ENCODE measurements around the gene UCK2.

UCK2 gene

DNA sequence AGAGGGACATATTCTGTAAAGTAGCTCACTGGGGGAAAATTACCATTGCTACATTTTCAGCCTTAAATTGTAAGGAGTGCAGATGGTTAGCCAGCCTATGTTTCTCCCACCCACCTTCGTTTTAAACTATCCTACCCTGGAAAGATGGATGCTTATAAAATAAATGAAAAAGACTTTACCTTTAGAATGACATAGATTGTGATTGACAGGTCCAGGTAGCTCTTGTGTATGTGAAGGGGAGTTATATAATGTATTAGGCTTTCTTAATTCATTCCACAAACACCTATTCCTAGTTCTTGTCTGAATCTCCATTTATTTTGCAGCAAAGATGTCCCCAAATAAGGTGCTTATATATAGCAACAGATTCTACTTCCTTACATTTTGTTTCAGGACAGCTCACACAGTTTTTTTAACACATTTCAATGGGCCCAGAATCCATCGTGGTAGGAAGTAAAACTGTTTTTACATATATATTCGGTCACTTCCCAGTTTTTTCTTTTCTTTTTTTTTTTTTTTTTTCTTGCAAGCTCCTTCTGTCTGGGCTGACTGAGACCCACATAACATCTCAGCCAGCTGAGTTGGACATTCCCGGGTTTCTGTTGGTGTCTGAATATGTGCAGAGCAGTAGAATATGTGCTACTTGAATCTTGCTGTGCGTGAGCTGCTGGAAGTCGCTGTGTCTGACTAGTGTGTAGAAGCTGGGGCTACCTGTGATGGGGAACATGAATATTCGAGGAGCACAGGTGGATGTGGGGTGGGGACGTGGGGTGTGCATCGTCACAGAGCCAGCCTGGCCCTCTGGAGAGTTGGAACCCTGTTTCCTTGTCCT lies 27.8 kb downstream of the UCK2 start:
- no peak for DNase-seq (ENCODE audit: low read depth in 2 of 2)

DNA sequence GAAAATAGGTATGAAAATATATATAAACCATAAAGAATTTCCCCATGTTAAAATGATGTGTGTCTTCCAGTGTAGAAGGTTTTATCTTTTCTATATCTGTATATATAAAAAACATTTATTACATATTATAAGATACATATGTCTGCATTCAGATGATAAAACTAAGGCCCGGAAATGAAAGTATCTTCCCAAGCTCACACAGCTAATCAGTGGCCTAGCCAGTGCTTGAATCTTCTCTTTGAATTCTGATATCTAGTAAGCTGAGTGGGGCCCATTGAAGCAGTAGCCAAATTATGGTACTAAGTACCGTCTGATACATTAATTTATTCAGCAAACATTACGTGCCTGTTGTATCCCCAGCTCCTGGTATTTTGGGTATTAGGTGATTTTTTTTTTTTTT lies 28.6 kb downstream of the UCK2 start:
- DNase-seq (ENCODE audit: low read depth in 2 of 2): no peak

GRCh38 chr1:165856606-165857005 lies 29.2 kb downstream of the UCK2 start:
- no peak for DNase-seq (ENCODE audit: low read depth in 2 of 2)

GRCh38 chr1:165857046-165857801 lies 29.8 kb downstream of the UCK2 start:
- no peak for DNase-seq (ENCODE audit: low read depth in 2 of 2)

- DNase-seq (ENCODE audit: low read depth in 2 of 2): no peak
These were observed 31.0 kb downstream of the UCK2 start for GRCh38 chr1:165858364-165858823.

GRCh38 chr1:165858967-165859845 lies 31.8 kb downstream of the UCK2 start:
- no peak for DNase-seq (ENCODE audit: low read depth in 2 of 2)

DNA sequence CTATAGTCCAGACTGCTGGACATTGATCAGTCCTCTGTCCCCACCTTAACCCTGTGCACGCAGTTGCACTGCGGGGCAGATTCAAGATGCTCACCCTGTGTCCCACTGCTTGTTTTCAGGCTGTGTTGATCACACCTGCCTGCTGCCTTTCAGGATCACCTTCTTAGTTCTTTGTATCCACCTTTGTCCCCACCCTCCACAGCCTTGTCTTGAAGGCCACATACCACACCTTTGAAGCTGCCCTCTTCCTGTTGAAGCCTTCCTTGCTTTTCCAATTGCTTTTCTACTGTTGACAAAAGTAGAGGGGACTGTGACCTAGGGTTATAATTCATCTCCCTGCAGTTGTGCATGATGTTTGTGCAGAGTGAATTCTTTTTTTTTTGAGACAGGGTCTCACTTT lies 32.7 kb downstream of the UCK2 start:
- no peak for DNase-seq (ENCODE audit: low read depth in 2 of 2)

DNA sequence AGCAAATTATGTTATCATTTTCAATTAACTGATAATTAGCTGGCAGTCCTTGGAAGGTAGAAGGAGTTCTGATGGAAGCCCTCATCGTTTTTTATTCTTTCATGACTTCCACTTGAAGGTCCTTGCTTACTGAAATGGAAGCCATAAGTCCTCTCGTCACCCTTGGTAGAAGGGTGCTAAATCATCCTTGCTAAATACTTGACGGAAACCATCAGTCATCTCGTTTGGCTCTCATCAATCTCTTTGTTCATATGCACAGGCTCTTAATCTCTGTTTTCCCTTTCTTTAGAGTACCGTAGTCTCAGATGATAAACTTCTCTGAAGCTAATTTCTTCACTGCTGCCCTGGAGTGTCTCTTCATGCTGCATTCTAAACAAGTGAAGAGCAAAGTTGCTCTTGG lies 34.5 kb downstream of the UCK2 start:
- no peak for DNase-seq (ENCODE audit: low read depth in 2 of 2)

DNA sequence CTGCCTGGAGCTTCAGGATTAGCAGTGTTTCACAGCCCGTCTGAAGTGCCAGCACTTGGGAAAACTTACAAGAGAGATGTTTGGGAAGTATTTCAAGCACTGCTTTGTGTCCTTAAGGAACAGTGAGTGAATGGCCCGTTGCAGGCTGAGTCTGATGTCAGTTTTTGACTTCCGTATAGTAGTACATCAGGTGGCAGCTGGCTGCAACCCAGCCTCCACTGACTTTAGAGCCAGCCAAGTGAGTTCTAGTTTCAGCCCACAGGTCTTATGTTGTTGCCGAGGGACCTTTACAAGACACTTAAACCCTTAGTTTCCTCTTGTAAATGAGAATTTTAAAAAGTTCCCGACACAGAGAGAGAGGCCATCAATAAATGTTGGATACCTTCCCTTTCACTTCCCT lies 35.0 kb downstream of the UCK2 start:
- DNase-seq (ENCODE audit: low read depth in 2 of 2): no peak

DNA sequence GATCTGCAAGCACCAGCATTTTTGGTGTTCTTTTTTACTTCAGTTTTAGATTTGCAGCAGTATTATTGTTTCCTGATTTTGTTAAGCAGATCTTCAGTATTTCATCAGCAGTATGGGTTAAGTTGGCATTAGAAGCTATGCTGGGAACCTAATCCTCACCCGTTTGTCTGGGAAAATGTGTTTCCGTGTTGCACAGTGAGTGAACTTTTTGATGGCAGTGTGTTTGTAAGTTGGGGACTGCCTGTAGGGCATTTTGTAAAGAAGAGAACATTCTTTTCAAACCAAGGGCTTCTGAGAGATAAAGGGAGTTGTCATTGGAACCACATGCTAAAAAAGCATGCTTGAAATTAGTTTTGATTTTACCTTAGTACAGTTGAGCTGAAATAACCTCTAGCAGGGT lies 35.9 kb downstream of the UCK2 start:
- DNase-seq (ENCODE audit: low read depth in 2 of 2): no peak

- DNase-seq (ENCODE audit: low read depth in 2 of 2): no peak
These were observed 38.4 kb downstream of the UCK2 start for GRCh38 chr1:165865633-165866340.

- no peak for DNase-seq (ENCODE audit: low read depth in 2 of 2)
These were observed 41.9 kb downstream of the UCK2 start for GRCh38 chr1:165869343-165869742.

GRCh38 chr1:165871311-165872067 lies 44.1 kb downstream of the UCK2 start:
- DNase-seq (ENCODE audit: low read depth in 2 of 2): peak; percentile 10 to 24

- DNase-seq (ENCODE audit: low read depth in 2 of 2): no peak
These were observed 46.1 kb downstream of the UCK2 start for GRCh38 chr1:165873481-165873880.

- DNase-seq (ENCODE audit: low read depth in 2 of 2): no peak
These were observed 47.2 kb downstream of the UCK2 start for GRCh38 chr1:165874643-165875042.

DNA sequence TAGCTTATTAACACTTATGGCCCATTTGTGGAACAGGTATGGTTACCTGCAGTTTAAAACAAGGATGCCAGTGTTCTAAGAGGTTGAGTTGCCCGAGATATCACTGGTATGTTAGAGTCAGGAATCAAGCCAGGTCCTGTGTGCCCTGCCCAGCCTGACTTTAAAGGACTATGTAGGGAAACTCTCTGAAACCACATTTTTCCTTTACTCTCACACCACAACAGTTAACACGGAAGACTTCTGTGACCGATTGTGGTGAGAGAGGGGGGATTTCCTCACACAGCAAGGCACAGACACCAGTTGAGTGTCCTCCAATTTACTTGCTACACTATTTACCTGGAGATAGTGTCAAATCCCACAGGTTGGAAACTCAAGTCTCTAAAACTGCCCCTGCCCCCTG lies 47.8 kb downstream of the UCK2 start:
- DNase-seq (ENCODE audit: low read depth in 2 of 2): no peak

DNA sequence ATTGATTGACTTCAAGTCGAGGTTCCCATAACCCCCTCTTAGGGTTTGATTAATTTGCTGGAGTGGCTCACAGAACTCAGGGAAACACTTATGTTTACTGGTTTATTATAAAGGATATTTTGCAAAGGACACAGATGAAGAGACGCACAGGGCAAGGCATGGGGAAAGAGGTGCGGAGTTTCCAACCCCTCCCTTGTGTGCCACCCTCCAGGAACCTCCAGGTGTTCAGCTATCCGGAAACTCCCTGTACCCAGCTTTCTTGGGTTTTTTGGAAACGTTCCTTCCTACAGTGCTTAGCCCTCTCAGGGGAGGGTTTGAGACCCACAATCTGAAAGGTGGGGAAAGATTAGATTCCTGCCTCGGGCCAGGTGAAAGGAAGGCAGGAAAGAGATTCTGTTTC lies 48.2 kb downstream of the UCK2 start:
- DNase-seq (ENCODE audit: low read depth in 2 of 2): no peak

GRCh38 chr1:165876121-165876520 lies 48.7 kb downstream of the UCK2 start:
- no peak for DNase-seq (ENCODE audit: low read depth in 2 of 2)

GRCh38 chr1:165877411-165877810 lies 50.0 kb downstream of the UCK2 start:
- no peak for DNase-seq (ENCODE audit: low read depth in 2 of 2)

- no peak for DNase-seq (ENCODE audit: low read depth in 2 of 2)
These were observed 50.6 kb downstream of the UCK2 start for GRCh38 chr1:165877940-165878556.

All from stimulated activated CD8-positive, alpha-beta memory T cell treated with anti-CD3 and anti-CD28 coated beads, Interleukin-15, amount 100 ng/mL, for 4 hours (primary cell).